Kidney tubule cell (primary cell): ENCODE data around the gene SLC35G2.

Experiments
- DNase-seq: peaks from one replicate; pipeline ENCODE4 v3.0.0-alpha.2; 2018; ENCODE audit warnings: low spot score

SLC35G2 gene

GRCh38 chr3:136818769-136819391 is at the start of gene SLC35G2:
Gene SLC35G2, plus strand, starts transcription at chr3:136819126. Its CDS starts 35,335 bp downstream, at chr3:136854461.
- peak; percentile 49 for DNase-seq

- DNase-seq: peak; percentile 52
Observed at GRCh38 chr3:136772709-136773108, 46.2 kb upstream of the SLC35G2 start.

GRCh38 chr3:136778865-136779264 is 40.1 kb upstream of the SLC35G2 start:
- peak; percentile 63 for DNase-seq

GRCh38 chr3:136780741-136781140 is 38.2 kb upstream of the SLC35G2 start:
- no peak for DNase-seq

- DNase-seq: no peak
Observed at GRCh38 chr3:136783708-136784191, 35.2 kb upstream of the SLC35G2 start.

GRCh38 chr3:136787349-136787748 is 31.6 kb upstream of the SLC35G2 start:
- DNase-seq: peak; percentile 27

GRCh38 chr3:136788154-136788553 is 30.8 kb upstream of the SLC35G2 start:
- no peak for DNase-seq

- DNase-seq: no peak
Observed at GRCh38 chr3:136789976-136790375, 28.9 kb upstream of the SLC35G2 start.

GRCh38 chr3:136790786-136791185 is 28.1 kb upstream of the SLC35G2 start:
- no peak for DNase-seq

- DNase-seq: no peak
Observed at GRCh38 chr3:136792556-136793330, 26.2 kb upstream of the SLC35G2 start.

- DNase-seq: peak; percentile 23
Observed at GRCh38 chr3:136801146-136801545, 17.8 kb upstream of the SLC35G2 start.

- peak; percentile 71 for DNase-seq
Observed at GRCh38 chr3:136802481-136802996, 16.4 kb upstream of the SLC35G2 start.

GRCh38 chr3:136804141-136804540 is 14.8 kb upstream of the SLC35G2 start:
- no peak for DNase-seq

- DNase-seq: no peak
Observed at GRCh38 chr3:136804813-136805212, 14.1 kb upstream of the SLC35G2 start.

GRCh38 chr3:136805795-136806194 is 13.1 kb upstream of the SLC35G2 start:
- DNase-seq: no peak

- no peak for DNase-seq
Observed at GRCh38 chr3:136811701-136812100, 7.2 kb upstream of the SLC35G2 start.

- no peak for DNase-seq
Observed at GRCh38 chr3:136817448-136817847, 1.5 kb upstream of the SLC35G2 start.

GRCh38 chr3:136818191-136818768 is 646 bp upstream of the SLC35G2 start:
- DNase-seq: peak; percentile 87

GRCh38 chr3:136819392-136819730 is 435 bp downstream of the SLC35G2 start:
- DNase-seq: peak; percentile 65

GRCh38 chr3:136819731-136820679 is 1.1 kb downstream of the SLC35G2 start:
- DNase-seq: peak; percentile 46

GRCh38 chr3:136831461-136831860 is 12.5 kb downstream of the SLC35G2 start:
- no peak for DNase-seq
